Smooth muscle cell (in vitro differentiated cells): ENCODE results near the gene PNPLA2. TPM values are rescaled to one million over a fixed set of nuclear protein-coding genes. Genes with fewer than 3 reads are reported as not detected.

Experiments
- DNase-seq: peaks from one replicate; lab custom pipeline; 2025; ENCODE audit not compliant: unreplicated experiment; lab: John Stamatoyannopoulos, UW
- H2AFZ ChIP-seq: fragments of 200-600 bp; sonication (generic); 2 replicates; pipeline ENCODE4 v1.6.0; 2016; ENCODE audit warnings: antibody characterized with exemption, low read depth, mild to moderate bottlenecking
- H3F3A ChIP-seq: fragments of 200-600 bp; sonication (generic); 2 replicates; pipeline ENCODE4 v1.6.0; 2017; ENCODE audit warnings: antibody characterized with exemption, low read depth
- H3K27ac ChIP-seq: fragments of 200-600 bp; sonication (generic); 2 replicates; pipeline ENCODE4 v1.5.1; 2016; ENCODE audit warnings: low read depth, mild to moderate bottlenecking
- H3K27me3 ChIP-seq: fragments of 200-600 bp; sonication (generic); 2 replicates; pipeline ENCODE4 v1.6.1; 2016; ENCODE audit warnings: low read depth, mild to moderate bottlenecking
- H3K36me3 ChIP-seq: fragments of 200-600 bp; sonication (generic); 2 replicates; pipeline ENCODE4 v1.5.1; 2016; ENCODE audit warnings: low read depth
- H3K4me1 ChIP-seq: fragments of 200-600 bp; sonication (generic); 2 replicates; pipeline ENCODE4 v1.5.1; 2016; ENCODE audit warnings: low read depth
- H3K4me2 ChIP-seq: fragments of 200-600 bp; sonication (generic); 2 replicates; pipeline ENCODE4 v1.6.0; 2016; ENCODE audit warnings: mild to moderate bottlenecking
- H3K4me3 ChIP-seq: fragments of 200-600 bp; sonication (generic); 2 replicates; pipeline ENCODE4 v1.5.1; 2016; ENCODE audit warnings: mild to moderate bottlenecking
- H3K79me2 ChIP-seq: fragments of 200-600 bp; sonication (generic); 2 replicates; pipeline ENCODE4 v1.6.0; 2016; ENCODE audit warnings: low read depth, mild to moderate bottlenecking
- H3K9ac ChIP-seq: fragments of 200-600 bp; sonication (generic); 2 replicates; pipeline ENCODE4 v1.6.0; 2016; ENCODE audit warnings: low read depth
- H3K9me3 ChIP-seq: fragments of 200-600 bp; sonication (generic); replicated peaks from 2 replicates; pipeline ENCODE4 v1.5.1; 2016; ENCODE audit warnings: low read depth
- H4K20me1 ChIP-seq: fragments of 200-600 bp; sonication (generic); 2 replicates; pipeline ENCODE4 v1.6.0; 2016; ENCODE audit warnings: low read depth
- CTCF ChIP-seq: fragments of 200-600 bp; sonication (generic); IDR thresholded peaks from 2 replicates; pipeline ENCODE4 v1.5.1; 2017; ENCODE audit warnings: borderline replicate concordance, mild to moderate bottlenecking, antibody characterized with exemption; ENCODE audit not compliant: insufficient read depth, poor library complexity, severe bottlenecking
- WGBS: methylation state at CpG from one replicate; pipeline ENCODE4 v1.1.7; 2016; ENCODE audit warnings: low lambda C conversion rate; 5-methylcytosine and 5-hydroxymethylcytosine counted together
- polyA plus RNA-seq: library from polyadenylated mRNA; unstranded; fragments of >200 nt; fragmentation: Nextera tagmentation; extraction: Ambion mirVana; gene quantifications from 2 replicates; pipeline ENCODE4 v1.2.1, GENCODE V29; 2016
- total RNA-seq: library from RNA; depleted of rRNA; stranded (reverse); fragments of >200 nt; gene quantifications from 2 replicates; pipeline ENCODE4 v1.2.3, GENCODE V29; 2014

PNPLA2 gene
- total and polyA plus RNA-seq, 2 experiments from 2014 or later, result 12.4 to 26.4 TPM

DNA sequence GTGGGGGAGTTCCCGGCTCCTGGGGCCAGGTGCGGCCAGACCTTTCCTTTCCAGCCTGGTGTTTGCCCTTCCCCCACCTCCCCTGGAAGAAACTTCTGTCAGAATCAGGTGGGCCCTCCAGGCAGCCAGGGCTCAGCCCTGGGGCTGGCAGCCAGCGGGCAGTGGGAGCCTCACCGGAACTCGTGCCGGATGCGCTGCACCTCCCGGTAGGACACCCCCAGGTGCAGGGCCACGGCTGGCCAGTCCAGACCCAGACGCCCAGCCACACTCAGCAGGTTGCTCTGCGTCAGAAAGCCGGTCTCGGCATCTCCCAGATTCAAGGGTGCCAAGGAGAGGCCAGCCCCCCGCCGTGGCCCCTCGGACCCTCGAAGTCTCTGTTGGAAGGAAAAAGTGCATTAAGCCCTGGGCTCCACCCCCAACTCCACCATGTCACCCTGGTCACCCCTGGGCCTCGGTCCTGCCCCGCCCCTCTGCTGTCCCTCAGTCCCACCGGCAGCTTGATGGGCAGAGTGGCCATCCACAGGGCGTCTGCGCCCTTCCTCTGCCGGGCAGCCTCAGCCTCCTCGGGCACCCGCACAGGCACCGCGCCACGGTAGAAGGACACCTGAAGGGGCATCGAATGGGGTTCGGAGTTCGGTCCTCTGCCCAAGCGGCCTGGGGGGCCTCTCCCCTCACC is 18.9 kb upstream of the PNPLA2 start:
- Histone ChIP-seq H3K9ac (no peak overlapping the region), H4K20me1 (peaks cover 14% of the 10 kb centered on the region), H2AFZ (no peak overlapping the region), H3K4me2 (no peak overlapping the region), H3K9me3 (no peaks in the 10 kb centered on the region), H3K36me3 (no peaks in the 10 kb centered on the region), H3K27ac (no peak overlapping the region), H3K4me3 (no peak overlapping the region), H3F3A (peaks cover 4% of the 10 kb centered on the region), H3K27me3 (no peaks in the 10 kb centered on the region), H3K79me2 (no peaks in the 10 kb centered on the region), H3K4me1 (peaks cover 25% of the 10 kb centered on the region)
- no peak for DNase-seq
- WGBS, result 97% methylated on average over 27 of the region's 32 CpGs
- no peak for TF ChIP-seq CTCF

GRCh38 chr11:800473-800872 is 18.2 kb upstream of the PNPLA2 start:
- Histone ChIP-seq H3K9ac (no peak overlapping the region), H3K79me2 (no peaks in the 10 kb centered on the region), H3K4me1 (peaks cover 26% of the 10 kb centered on the region), H3F3A (peaks cover 4% of the 10 kb centered on the region), H3K4me2 (no peak overlapping the region), H2AFZ (no peak overlapping the region), H3K36me3 (no peaks in the 10 kb centered on the region), H3K27me3 (no peaks in the 10 kb centered on the region), H3K9me3 (no peaks in the 10 kb centered on the region), H4K20me1 (peaks cover 14% of the 10 kb centered on the region), H3K4me3 (no peak overlapping the region), H3K27ac (no peak overlapping the region)
- WGBS, result 97% methylated on average over 25 of the region's 30 CpGs
- DNase-seq, result no peak
- TF ChIP-seq CTCF, result no peak

- H3K9ac ChIP-seq, result no peak overlapping the region
- no peak for TF ChIP-seq CTCF
Measured at GRCh38 chr11:801097-801780, 17.5 kb upstream of the PNPLA2 start.

More at GRCh38 chr11:801097-801780, 17.5 kb upstream of the PNPLA2 start:
- H3K9me3 ChIP-seq, result no peaks in the 10 kb centered on the region
- peaks cover 9% of the 10 kb centered on the region for H4K20me1 ChIP-seq
- no peaks in the 10 kb centered on the region for H3K36me3 ChIP-seq
- H3K27ac ChIP-seq, result no peak overlapping the region
- H3K4me3 ChIP-seq, result no peak overlapping the region
- peaks cover 18% of the 10 kb centered on the region for H3K4me1 ChIP-seq
- H3F3A ChIP-seq, result peaks cover 4% of the 10 kb centered on the region
- no peak overlapping the region for H2AFZ ChIP-seq
- no peak overlapping the region for H3K4me2 ChIP-seq
- H3K27me3 ChIP-seq, result no peaks in the 10 kb centered on the region
- DNase-seq, result no peak
- no peaks in the 10 kb centered on the region for H3K79me2 ChIP-seq
- 98% methylated on average over 20 of the region's 20 CpGs for WGBS
